ENCODE results near the gene NASP. TPM values are rescaled to one million over a fixed set of nuclear protein-coding genes. Genes with fewer than 3 reads are reported as not detected.

NASP gene
- polyA plus RNA-seq, 2 donors: 94.2 to 96.9 TPM

GRCh38 chr1:45654540-45655280 is 70.9 kb downstream of the NASP start:
- H3K4me3 ChIP-seq (ENCODE audit: low read depth in 1 of 2, low read length in 2 of 2): no peak overlapping the region
- no peak overlapping the region for H3K27ac ChIP-seq (ENCODE audit: low read depth in 2 of 2, low read length in 1 of 2)
- H3K36me3 ChIP-seq (ENCODE audit: control insufficient read depth in 2 of 2, insufficient read depth in 2 of 2, low read length in 1 of 2): peaks cover 12 to 26% of the 10 kb centered on the region in 2 donors
- WGBS, 2 donors: 85 to 89% methylated on average over 12 of the region's 12 CpGs
- H3K27me3 ChIP-seq (ENCODE audit: control insufficient read depth in 1 of 2, insufficient read depth in 2 of 2, low read length in 2 of 2): no peaks in the 10 kb centered on the region
- no peaks in the 10 kb centered on the region for H3K4me1 ChIP-seq (ENCODE audit: control insufficient read depth in 2 of 2, insufficient read depth in 2 of 2, low read length in 1 of 2)
- H3K9me3 ChIP-seq (ENCODE audit: control insufficient read depth in 2 of 2, insufficient read depth in 1 of 2, low read depth in 1 of 2, low read length in 1 of 2): no peaks in the 10 kb centered on the region

GRCh38 chr1:45656573-45657226 is 72.9 kb downstream of the NASP start:
- Histone ChIP-seq H3K36me3 (ENCODE audit: control insufficient read depth in 2 of 2, insufficient read depth in 2 of 2, low read length in 1 of 2) (peaks cover 8 to 16% of the 10 kb centered on the region in 2 donors), H3K4me3 (ENCODE audit: low read depth in 1 of 2, low read length in 2 of 2) (no peak overlapping the region), H3K4me1 (ENCODE audit: control insufficient read depth in 2 of 2, insufficient read depth in 2 of 2, low read length in 1 of 2) (no peaks in the 10 kb centered on the region), H3K9me3 (ENCODE audit: control insufficient read depth in 2 of 2, insufficient read depth in 1 of 2, low read depth in 1 of 2, low read length in 1 of 2) (no peaks in the 10 kb centered on the region), H3K27ac (ENCODE audit: low read depth in 2 of 2, low read length in 1 of 2) (no peak overlapping the region), H3K27me3 (ENCODE audit: control insufficient read depth in 1 of 2, insufficient read depth in 2 of 2, low read length in 2 of 2) (no peaks in the 10 kb centered on the region)
- WGBS, 2 donors: 93 to 96% methylated on average over 3 of the region's 3 CpGs

- H3K9me3 ChIP-seq (ENCODE audit: control insufficient read depth in 2 of 2, insufficient read depth in 1 of 2, low read depth in 1 of 2, low read length in 1 of 2): no peaks in the 10 kb centered on the region
- peaks cover 5 to 13% of the 10 kb centered on the region in 2 donors for H3K36me3 ChIP-seq (ENCODE audit: control insufficient read depth in 2 of 2, insufficient read depth in 2 of 2, low read length in 1 of 2)
- 59 to 82% methylated on average over 2 of the region's 2 CpGs for WGBS, 2 donors
- H3K27ac ChIP-seq (ENCODE audit: low read depth in 2 of 2, low read length in 1 of 2): no peak overlapping the region
- no peaks in the 10 kb centered on the region for H3K4me1 ChIP-seq (ENCODE audit: control insufficient read depth in 2 of 2, insufficient read depth in 2 of 2, low read length in 1 of 2)
- H3K27me3 ChIP-seq (ENCODE audit: control insufficient read depth in 1 of 2, insufficient read depth in 2 of 2, low read length in 2 of 2): no peaks in the 10 kb centered on the region
- no peak overlapping the region for H3K4me3 ChIP-seq (ENCODE audit: low read depth in 1 of 2, low read length in 2 of 2)
These were observed 74.3 kb downstream of the NASP start for GRCh38 chr1:45658171-45658570.

- Histone ChIP-seq H3K9me3 (ENCODE audit: control insufficient read depth in 2 of 2, insufficient read depth in 1 of 2, low read depth in 1 of 2, low read length in 1 of 2) (no peaks in the 10 kb centered on the region), H3K27me3 (ENCODE audit: control insufficient read depth in 1 of 2, insufficient read depth in 2 of 2, low read length in 2 of 2) (no peaks in the 10 kb centered on the region), H3K4me1 (ENCODE audit: control insufficient read depth in 2 of 2, insufficient read depth in 2 of 2, low read length in 1 of 2) (no peaks in the 10 kb centered on the region), H3K4me3 (ENCODE audit: low read depth in 1 of 2, low read length in 2 of 2) (no peak overlapping the region), H3K36me3 (ENCODE audit: control insufficient read depth in 2 of 2, insufficient read depth in 2 of 2, low read length in 1 of 2) (peaks cover 2 to 13% of the 10 kb centered on the region in 2 donors), H3K27ac (ENCODE audit: low read depth in 2 of 2, low read length in 1 of 2) (no peak overlapping the region)
- WGBS, 2 donors: 92 to 93% methylated on average over 2 of the region's 2 CpGs
These were observed 75.4 kb downstream of the NASP start for GRCh38 chr1:45659222-45659621.

- no peaks in the 10 kb centered on the region for H3K27me3 ChIP-seq (ENCODE audit: control insufficient read depth in 1 of 2, insufficient read depth in 2 of 2, low read length in 2 of 2)
- H3K4me1 ChIP-seq (ENCODE audit: control insufficient read depth in 2 of 2, insufficient read depth in 2 of 2, low read length in 1 of 2): no peaks in the 10 kb centered on the region
- H3K36me3 ChIP-seq (ENCODE audit: control insufficient read depth in 2 of 2, insufficient read depth in 2 of 2, low read length in 1 of 2): peaks cover 2 to 7% of the 10 kb centered on the region in 2 donors
- 58 to 71% methylated on average over 2 of the region's 2 CpGs for WGBS, 2 donors
- no peak overlapping the region for H3K27ac ChIP-seq (ENCODE audit: low read depth in 2 of 2, low read length in 1 of 2)
- no peaks in the 10 kb centered on the region for H3K9me3 ChIP-seq (ENCODE audit: control insufficient read depth in 2 of 2, insufficient read depth in 1 of 2, low read depth in 1 of 2, low read length in 1 of 2)
- no peak overlapping the region for H3K4me3 ChIP-seq (ENCODE audit: low read depth in 1 of 2, low read length in 2 of 2)
These were observed 76.5 kb downstream of the NASP start for GRCh38 chr1:45660336-45660735.

GRCh38 chr1:45666836-45667235 is 83.0 kb downstream of the NASP start:
- no peaks in the 10 kb centered on the region for H3K9me3 ChIP-seq (ENCODE audit: control insufficient read depth in 2 of 2, insufficient read depth in 1 of 2, low read depth in 1 of 2, low read length in 1 of 2)
- no peaks in the 10 kb centered on the region for H3K36me3 ChIP-seq (ENCODE audit: control insufficient read depth in 2 of 2, insufficient read depth in 2 of 2, low read length in 1 of 2)
- peaks cover 0 to 2% of the 10 kb centered on the region in 2 donors for H3K4me1 ChIP-seq (ENCODE audit: control insufficient read depth in 2 of 2, insufficient read depth in 2 of 2, low read length in 1 of 2)
- 88 to 92% methylated on average over 2 of the region's 2 CpGs for WGBS, 2 donors
- no peak overlapping the region for H3K4me3 ChIP-seq (ENCODE audit: low read depth in 1 of 2, low read length in 2 of 2)
- no peaks in the 10 kb centered on the region for H3K27me3 ChIP-seq (ENCODE audit: control insufficient read depth in 1 of 2, insufficient read depth in 2 of 2, low read length in 2 of 2)
- no peak overlapping the region for H3K27ac ChIP-seq (ENCODE audit: low read depth in 2 of 2, low read length in 1 of 2)

- Histone ChIP-seq H3K4me1 (ENCODE audit: control insufficient read depth in 2 of 2, insufficient read depth in 2 of 2, low read length in 1 of 2) (peaks cover 0 to 2% of the 10 kb centered on the region in 2 donors), H3K9me3 (ENCODE audit: control insufficient read depth in 2 of 2, insufficient read depth in 1 of 2, low read depth in 1 of 2, low read length in 1 of 2) (no peaks in the 10 kb centered on the region)
- 82 to 92% methylated on average over 8 of the region's 8 CpGs for WGBS, 2 donors
These were observed 83.7 kb downstream of the NASP start for GRCh38 chr1:45667321-45668111.

More at GRCh38 chr1:45667321-45668111, 83.7 kb downstream of the NASP start:
- Histone ChIP-seq H3K27ac (ENCODE audit: low read depth in 2 of 2, low read length in 1 of 2) (no peak overlapping the region), H3K27me3 (ENCODE audit: control insufficient read depth in 1 of 2, insufficient read depth in 2 of 2, low read length in 2 of 2) (no peaks in the 10 kb centered on the region), H3K36me3 (ENCODE audit: control insufficient read depth in 2 of 2, insufficient read depth in 2 of 2, low read length in 1 of 2) (no peaks in the 10 kb centered on the region), H3K4me3 (ENCODE audit: low read depth in 1 of 2, low read length in 2 of 2) (no peak overlapping the region)

Other genes starting within 250 kb of the NASP start
- gene TOE1, start 243.9 kb upstream of the NASP start, polyA plus RNA-seq: 1 to 10 TPM; 4.4 to 8.0 TPM
- gene MUTYH, start 243.6 kb upstream of the NASP start, polyA plus RNA-seq: 10 to 100 TPM; 12.2 to 21.8 TPM
- gene TESK2, start 92.9 kb upstream of the NASP start, polyA plus RNA-seq: 1 to 10 TPM; 4.0 to 4.3 TPM
- 1 to 10 TPM in 1 of 2 donors, under 1 TPM in 1; 0.79 to 1.2 TPM for gene CCDC163, start 84.0 kb upstream of the NASP start, polyA plus RNA-seq
- 1 to 10 TPM; 1.5 to 2.2 TPM for gene MMACHC, start 83.7 kb upstream of the NASP start, polyA plus RNA-seq
- 1,000 to 10,000 TPM; 1,018 to 1,250 TPM for gene PRDX1, start 62.2 kb upstream of the NASP start, polyA plus RNA-seq
- 100 to 1,000 TPM; 212 to 242 TPM for gene AKR1A1, start 33.2 kb upstream of the NASP start, polyA plus RNA-seq
- 1 to 10 TPM in 1 of 2 donors, under 1 TPM in 1; 0.54 to 1.4 TPM for gene CCDC17, start 40.0 kb downstream of the NASP start, polyA plus RNA-seq
- 10 to 100 TPM; 48.6 to 53.0 TPM for gene GPBP1L1, start 102.5 kb downstream of the NASP start, polyA plus RNA-seq
- 10 to 100 TPM; 11.3 to 25.1 TPM for gene TMEM69, start 104.1 kb downstream of the NASP start, polyA plus RNA-seq
- gene IPP, start 166.6 kb downstream of the NASP start, polyA plus RNA-seq: 1 to 10 TPM; 3.7 to 5.2 TPM
- gene MAST2, start 219.6 kb downstream of the NASP start, polyA plus RNA-seq: 10 to 100 TPM; 10.8 to 17.4 TPM

All from esophagus (tissue), 2 donors.